ENCODE results near the gene TMED6.
"Not testable (repeated sequence)": the region's sequence is repeated elsewhere in the genome, so short reads cannot be mapped to it uniquely, and the experiment has no call there.

The TMED6 gene

DNA sequence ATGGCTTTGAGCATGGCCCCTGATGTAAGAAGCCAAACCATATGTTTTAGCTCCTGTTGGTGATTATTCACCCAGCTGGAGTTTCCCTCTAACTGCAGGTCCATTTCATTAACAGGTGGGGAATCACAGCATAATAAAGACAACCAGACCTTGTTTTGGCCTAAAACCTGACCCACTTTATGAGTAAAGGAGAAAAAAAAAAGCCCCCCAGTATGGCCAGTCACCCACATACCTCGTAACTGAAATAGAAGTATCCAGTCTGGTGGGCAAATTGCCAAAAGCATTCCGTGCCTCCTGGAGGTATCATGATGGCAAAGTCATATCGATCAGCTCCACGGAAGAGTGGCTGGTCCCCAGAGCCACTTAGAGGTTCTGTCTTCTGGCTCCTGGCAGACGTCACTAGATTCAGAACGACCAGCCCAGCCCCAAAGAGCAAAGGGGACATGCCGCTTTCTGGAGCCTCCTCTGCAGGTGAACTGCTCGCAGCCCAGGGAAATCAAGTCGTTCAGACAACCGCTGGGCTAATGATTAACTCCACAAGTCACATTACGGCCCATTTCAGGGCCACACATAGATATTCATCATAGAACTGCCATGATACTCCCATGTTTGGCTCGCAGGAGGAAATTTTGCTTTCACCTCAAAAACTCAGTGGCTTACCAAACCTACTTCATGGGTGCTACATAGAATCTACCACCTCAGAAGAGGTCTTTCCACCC, at the start of gene TMED6:
TMED6 (minus strand) TSS at position 478 of the 719 bp plus-strand sequence; CDS start at position 445, 33 bp downstream.
- no peak for DNase-seq

DNA sequence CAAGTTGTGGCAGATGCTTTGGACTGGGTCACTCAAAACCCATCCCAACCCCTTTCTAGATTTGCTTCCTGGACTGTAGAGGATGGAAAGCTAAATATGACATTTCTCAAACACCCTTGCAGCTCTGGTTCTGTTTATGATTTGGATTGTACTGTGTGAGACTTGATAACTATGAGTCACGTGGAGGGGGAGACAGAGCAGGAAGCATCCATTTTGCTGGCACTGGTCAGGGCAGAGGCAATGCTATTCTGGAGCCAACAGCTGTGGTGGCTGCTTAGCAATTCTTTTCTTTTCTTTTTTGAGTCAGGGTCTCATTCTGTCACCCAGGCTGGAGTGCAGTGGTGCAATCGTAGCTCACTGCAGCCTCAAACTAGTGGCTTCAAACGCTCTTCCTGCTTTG, 47.8 kb upstream of the TMED6 start:
- DNase-seq, result no peak

DNA sequence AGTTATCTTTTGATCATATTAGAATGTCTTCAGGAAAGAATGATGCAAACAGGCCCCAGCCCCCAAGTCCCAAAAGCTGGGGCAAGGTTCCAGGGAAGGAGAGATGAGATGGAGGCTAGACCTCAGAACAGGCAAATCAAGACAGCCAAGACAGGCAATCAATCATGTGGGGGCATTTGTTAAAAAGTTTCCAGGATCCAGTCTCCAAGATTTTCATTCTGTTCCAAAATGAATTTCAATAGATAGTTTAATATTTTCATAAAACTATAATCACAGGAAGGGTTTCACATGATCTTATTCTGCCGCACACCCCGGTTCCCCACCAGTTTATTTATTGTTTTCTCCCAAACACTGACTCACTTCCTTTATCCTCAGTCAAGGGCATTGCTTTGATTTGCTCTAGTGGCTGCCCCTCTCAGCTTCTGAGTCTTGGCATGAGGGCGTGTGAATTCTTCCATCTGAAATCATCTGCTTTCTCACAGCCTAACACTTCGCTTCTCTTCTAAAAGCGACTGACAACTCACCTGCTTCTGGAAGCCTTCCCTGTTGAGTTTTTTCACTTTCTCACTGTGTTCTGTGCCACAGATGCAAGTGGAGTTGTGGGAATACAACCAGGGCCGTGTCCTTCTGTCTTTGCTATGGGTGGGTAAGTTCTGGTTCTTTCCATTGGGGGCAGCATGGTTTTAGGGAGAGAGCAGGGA, 46.4 kb upstream of the TMED6 start:
- DNase-seq, result no peak

DNA sequence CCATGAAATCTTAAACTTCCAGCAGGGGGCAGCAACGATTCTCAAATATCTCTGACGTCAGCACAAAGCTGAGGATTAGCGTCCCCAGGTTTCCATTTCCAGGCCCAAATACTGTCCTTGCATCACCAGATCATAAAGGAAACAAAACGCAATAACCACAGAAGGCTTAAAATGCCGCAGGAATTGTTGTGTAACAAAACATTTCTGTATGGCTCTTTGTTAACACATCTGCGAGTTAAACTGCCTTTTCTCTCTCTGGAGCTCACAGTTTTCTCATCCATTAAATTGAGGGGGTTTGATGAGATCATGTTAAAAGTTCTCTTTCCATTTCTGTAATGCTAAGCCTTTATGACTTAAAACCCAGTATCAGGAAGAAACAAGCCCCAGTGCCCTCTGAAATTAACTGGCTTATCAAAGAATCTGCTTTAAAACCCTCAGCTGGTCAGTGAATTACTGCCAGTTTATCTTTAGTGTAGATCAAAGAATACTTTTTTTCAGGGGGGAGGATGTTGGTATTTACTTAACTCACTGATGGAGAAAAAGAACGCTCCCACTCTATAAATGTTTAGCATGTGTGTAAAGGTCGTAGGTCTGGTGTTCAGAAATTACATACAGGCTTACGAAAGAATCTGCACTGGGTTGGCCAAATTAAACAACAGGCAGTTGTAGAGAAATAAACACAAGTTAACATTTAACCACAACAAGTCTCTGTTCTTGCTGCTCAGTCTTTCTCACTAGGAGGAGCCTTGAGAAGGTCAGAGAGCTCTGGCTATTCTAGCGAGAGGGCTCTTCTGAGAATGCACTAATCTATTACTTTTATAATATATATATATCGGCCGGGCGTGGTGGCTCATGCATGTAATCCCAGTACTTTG, 44.8 kb upstream of the TMED6 start:
- peak; percentile 78 for DNase-seq

DNA sequence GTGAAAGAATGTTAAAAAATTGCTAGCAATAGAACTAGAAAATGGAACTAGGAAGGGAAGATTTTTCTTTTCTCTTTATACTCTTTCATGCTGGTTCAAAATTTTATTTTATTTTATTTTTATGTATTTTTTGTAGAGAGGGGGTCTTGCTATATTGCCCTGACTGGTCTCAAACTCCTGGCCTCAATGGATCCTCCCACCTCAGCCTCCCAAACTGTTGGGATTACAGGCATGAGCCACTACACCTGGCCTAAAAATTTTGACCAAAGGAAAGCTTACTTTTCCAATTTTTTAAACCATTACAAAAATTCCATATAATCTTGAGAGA, 44.2 kb upstream of the TMED6 start:
- no peak for DNase-seq

DNA sequence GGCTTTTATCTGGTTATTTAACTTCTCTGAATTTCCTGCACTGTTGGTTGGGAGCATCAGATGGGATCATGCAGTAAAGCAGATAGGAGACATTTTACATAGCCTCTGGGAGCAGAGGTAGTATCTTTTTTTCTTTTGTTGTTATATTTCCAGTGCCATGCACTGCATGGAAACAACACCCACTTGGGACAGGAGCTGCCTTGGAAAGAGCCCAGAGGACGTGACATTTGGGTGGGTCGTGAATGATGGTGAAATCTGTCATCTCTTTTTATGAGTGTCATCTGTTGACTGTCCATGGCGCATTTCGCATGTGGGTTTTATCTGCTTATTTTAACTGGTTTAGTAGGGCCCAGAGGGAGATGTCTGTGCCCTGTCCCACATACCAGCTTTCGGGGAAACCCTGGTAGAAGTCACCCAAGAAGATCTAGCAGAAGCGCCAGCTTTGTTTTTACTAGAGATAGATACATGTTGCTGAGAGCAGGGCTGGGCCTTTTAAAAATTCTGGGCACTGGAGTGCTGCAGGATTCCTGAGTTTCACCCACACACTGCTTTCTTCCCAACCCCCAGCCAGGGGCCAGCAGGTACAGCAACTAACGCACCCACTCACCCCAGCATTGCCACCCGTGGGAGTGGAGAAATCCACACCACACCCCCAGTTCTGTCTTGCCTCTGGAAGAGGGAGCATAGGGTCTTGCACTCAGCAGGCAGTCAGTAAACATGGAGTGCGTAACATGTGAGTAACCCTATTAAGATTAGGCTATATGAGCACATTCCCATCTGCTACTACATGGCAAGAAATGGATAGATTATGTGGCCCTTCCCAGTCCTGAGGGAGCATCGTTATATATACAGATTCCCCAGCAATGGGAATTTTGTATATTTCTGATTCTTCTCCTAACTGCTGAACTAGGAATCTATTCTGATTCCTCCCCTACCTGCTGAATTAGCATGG, 42.6 kb upstream of the TMED6 start:
- DNase-seq, result no peak

DNA sequence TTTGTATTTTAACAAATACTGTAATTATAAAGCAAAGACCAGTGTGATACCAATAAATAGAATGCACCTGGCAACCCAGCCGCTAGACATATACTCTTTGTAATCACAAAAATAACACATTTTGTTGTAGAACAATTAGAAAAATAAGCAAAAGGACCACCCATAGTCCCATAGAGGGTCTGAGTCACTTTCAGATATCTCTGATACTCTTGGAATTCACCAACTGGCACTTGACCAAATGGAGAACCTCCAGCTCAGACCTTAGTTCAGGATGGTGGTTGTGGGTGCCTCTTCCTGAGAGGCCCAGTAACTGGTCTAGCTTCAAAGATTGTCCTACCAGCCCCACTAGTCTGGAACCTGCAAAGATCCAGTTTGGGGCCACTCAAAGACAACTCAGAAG, 35.0 kb upstream of the TMED6 start:
- DNase-seq, result no peak

DNA sequence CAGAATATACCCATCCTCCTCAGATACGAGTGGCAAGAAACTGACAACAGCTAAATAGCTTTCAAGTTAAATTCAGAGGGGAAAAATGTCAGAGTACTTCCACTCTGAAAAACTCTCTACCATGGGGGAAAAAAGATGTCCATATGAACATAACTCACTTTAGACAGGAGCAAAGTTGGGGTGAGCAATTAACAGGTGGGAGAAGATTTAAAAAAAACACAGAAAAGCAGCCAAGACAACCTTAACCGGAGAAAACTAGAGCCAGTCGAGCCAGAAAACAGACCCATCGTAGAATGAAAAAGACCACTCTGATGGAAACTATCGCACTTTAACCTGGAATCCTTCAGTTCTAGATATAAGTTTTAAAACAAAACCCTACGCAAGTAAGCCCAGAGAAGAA, 33.4 kb upstream of the TMED6 start:
- no peak for DNase-seq

DNA sequence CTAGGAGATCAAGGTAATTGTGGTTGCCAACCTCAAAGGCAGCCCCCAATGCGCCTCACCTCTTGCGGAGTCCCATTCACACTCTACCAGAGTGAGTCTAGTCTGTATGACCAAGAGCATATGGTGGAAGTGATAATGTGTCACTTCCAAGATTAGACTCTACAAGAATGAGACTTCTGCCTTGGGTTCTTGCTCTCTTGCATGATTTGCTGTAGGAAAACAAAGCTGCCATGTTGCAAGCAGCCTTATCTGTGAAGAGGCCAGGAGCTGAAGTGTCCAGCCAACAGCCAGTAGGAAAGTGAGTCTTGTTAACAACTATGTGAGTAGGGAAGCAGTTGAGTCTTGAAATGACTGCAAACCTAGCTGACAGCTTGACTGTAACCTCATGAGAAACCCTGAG, 30.8 kb upstream of the TMED6 start:
- no peak for DNase-seq

DNA sequence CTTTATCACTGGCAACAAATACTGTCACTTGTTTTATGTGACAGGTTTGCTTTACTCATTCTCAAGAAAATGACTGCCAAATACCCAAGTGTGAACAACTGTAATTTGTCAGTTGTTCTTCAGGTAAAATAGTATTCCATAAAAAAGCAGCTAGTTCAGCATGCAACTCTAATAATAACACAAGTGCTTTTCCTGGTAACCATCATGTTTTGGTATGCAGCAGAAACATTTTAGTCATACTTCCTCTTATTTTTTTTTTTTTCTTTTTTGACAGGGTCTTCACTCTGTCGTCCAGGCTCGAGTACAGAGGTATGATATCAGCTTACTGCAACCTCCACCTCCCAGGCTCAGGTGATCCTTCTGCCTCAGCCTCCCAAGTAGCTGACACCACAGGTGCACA, 29.6 kb upstream of the TMED6 start:
- no peak for DNase-seq

DNA sequence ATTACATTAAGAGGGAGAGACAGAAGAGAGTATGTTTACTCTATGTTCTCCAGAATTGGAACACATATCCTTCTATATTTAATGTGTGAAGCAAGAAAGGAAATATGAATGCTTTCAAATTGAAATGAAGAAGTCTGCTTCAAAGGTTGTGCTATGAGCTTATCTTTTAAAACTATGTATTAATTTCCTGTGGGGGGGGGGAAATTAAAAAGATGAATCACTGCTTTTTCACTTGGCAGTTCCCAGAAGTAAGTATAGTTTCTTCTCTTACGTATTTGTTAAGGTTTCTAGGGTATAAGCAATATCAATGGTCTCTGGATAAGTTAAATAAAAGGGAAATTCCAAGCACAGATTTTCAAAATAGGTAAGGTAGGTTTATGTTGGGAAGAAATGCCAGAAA, 27.2 kb upstream of the TMED6 start:
- DNase-seq, result no peak

DNA sequence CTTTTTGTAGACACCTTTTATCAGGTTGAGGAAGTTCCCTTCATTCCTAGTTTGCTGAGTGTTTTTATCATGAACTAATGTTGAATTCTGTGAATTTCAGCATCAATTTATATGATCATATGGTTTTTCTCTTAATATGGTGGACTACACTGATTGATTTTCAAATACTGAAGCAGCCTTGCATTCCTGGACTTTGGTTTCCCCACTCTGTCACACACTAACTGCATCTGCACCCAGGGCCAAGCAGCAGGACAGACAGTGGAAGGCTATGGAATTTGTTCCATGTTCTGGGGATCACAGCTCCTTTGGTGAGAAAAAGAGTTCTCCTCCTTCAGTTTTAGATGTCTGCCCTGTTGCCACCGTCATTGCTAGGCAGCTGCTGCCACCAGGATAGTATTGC, 26.4 kb upstream of the TMED6 start:
- DNase-seq, result no peak

DNA sequence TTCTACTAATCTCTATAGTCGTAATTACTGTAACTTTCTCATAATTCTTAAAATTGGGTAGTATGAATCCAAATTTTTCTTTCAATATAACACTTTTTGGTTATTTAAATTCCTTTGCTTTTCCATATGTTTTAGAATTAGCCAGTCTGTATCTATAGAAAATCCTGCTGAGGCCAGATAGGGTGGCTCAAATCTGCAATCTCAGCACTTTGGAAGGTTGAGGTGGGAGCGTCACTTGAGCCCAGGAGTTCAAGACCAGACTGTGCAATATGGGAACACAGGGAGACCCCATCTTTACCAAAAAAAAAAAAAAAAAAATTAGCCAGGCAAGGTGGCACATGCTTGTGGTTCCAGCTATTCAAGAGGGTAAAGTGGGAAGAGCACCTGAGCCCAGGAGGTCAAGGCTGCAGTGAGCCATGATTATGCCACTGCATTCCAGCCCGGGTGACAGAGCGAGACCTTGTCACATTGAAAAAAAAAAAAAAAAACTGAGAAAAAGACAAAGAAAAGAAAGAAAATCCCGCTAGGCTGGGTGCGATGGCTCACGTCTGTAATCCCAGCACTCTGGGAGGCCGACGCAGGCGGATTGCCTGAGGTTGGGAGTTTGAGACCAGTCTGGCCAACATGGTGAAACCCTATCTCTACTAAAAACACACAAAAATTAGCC, 24.9 kb upstream of the TMED6 start:
- DNase-seq, result no peak

DNA sequence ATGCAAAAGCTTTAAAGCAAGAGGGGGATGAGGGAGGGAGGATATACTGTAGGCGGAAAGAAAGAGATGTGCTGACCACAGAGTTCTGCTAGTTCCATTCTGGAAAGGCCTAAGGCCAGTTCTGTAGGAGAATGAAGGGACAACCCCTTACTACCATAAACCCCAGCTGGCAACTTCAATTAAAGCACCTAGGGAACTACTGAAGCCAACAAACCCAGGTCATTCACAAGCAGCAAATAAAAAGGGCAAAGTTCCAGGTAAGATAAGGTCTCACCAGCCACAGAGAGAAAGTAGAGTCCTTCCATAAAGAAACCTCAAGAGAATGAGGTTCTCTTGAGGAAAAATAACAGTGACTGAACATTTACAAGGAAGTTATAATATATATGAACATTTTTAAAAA, 21.4 kb upstream of the TMED6 start:
- DNase-seq, result no peak

DNA sequence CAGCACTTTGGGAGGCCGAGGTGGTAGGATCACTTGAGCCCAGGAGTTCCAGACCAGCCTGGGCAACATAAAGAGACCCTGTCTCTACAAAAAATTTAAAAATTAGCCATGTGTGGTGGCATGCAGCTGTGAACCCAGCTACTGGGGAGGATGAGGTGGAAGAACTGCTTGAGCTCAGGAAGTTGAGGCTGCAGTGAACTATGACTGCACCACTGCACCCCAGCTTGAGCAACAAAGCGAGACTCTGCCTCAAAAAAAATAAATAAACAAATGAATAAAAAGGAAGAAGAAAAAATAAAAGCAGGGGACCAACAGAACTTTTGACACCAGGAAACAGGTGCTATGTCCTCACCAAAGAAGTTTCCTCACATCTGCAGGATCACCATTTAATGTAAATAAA, 20.0 kb upstream of the TMED6 start:
- no peak for DNase-seq

DNA sequence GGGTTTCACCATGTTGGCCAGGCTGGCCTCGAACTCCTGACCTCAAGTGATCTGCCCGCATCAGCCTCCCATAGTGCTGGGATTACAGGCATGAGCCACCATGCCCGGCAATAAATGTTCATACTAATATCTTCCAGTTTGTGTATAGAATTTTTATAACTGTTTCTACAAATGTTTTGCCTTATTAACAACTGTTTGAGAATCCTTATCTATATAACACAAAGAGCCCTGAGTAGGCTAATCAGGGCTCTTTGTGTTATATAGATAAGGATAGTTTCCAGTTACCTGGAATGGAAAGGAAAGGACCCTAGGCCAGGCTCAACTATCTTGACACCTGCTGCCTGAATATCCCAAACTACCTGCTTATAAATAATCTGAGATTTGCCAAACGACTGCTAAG, 17.3 kb upstream of the TMED6 start:
- no peak for DNase-seq

DNA sequence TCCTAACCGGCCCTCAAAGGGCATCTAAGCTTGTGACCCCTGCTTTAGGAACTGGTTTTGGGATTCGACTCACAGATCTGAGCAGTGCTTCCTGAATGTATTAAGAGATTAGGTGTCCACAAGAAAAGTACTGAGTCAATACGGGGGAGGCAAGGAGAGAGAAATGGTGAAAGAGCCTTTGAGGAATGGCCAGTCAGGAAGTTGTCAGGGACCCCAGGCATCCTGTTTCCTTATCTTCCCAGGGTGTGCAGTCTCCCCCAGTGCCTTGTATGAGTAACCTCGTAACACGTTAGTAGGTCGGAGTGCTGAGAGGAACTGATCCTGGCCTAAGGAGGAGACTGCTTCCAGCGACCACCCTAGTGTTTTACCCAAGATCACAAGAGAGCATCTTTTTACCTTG, 16.4 kb upstream of the TMED6 start:
- no peak for DNase-seq

DNA sequence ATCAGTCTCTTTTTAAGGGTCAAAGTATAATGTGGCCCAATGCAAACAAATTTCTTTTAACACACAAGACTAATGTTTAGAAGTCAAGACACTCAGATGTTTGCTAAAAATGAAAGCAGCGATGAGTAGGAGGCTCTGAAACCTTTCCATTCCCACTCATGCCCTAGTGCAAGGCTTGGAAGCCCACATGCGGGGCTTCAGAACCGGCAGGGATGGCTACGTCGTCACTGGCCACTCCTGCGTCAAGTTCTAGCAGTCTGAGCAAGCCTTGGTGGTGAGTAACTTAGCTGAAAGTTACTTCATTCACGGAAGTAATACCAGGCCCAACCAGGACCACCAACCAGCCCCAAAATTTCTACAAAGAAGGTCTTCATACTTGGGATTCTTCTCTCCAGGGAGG, 14.8 kb upstream of the TMED6 start:
- no peak for DNase-seq

DNA sequence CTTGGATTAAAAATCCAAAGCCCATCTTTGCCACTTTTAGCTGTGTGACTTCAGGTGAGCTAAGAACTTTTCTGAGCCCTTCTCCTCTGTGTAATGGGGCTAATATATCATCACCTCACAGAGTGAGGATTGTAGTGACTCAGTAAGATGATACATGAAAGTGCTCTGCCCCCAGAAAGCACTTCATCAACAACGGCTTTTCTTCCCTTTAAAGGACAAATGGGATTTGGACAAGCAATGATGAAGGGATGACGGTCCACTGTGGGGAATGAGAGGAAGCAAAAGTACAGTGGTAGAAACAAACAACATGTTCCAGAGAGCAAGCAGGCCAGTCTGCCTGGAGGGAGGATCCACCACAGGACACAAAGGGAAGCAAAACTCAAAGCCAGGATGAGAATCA, 14.3 kb upstream of the TMED6 start:
- no peak for DNase-seq

DNA sequence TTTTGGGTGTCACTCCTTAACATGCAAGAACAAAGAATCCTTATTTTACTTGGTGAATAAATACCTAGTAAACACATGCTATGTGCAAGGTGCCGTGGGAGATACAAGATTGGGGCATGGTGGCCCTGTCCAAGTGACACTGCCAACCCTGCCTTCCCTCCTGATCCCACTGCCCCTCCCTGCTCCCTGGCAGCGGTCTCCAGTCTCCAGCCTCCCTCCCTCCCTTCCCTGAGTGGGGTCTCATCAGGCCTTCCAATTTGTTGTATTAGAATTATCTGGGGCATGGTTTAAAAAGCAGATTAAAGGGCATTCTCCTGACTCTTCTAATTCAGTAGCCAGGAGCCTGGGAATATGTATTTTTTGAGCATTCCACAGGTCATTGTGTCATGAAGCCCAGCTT, 12.5 kb upstream of the TMED6 start:
- DNase-seq, result no peak

DNA sequence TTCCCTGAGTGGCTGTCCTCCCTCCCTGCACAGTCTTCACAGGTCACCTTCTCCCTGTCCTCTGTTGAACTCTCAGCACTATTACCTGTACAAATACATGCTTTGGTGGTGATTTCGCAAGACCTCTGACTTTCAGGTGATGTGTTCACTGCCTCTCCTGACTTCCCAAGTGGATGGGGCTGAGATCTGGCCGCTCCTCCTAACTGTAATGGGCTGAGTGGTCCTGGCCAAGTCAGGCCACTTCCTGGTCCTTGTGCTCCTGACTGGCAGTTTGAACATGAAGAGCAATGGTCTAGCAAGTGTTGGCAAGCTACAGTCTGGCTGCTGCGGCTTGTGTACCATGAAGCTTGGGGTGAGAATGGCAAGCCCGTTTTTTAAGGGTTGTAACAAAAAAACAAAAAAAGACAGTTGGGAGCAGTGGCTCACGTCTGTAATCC, 11.7 kb upstream of the TMED6 start:
- DNase-seq, result no peak

DNA sequence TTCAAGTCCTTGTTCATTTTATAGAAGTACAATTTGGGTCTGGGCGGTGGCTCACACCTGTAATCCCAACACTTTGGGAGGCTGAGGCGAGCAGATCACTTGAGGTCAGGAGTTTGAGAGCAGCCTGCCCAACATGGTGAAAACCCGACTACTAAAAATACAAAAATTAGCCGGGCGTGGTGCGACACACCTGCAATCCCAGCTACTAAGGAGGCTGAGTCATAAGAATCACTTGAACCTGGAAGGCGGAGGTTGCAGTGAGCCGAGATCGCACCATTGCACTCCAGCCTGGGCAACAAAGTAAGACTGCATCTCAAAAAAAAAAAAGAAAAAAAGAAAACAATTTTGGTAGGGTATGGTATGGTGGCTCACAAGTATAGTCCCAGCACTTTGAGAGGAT, 8.5 kb upstream of the TMED6 start:
- not testable (repeated sequence) for DNase-seq
